ENCODE results near the gene KPNA4.

The KPNA4 gene

GRCh38 chr3:160490166-160490565, 75.2 kb downstream of the KPNA4 start:
- no peak overlapping the region for H3K4me2 ChIP-seq (ENCODE audit: low read length)
- no peaks in the 10 kb centered on the region for H3K9me2 ChIP-seq (ENCODE audit: low read depth, low read length)
- no peak overlapping the region for H3K4me3 ChIP-seq (ENCODE audit: low read depth, low read length, poor library complexity, severe bottlenecking)
- no peaks in the 10 kb centered on the region for H4K20me1 ChIP-seq (ENCODE audit: insufficient read depth, low read length)
- no peaks in the 10 kb centered on the region for H3F3A ChIP-seq (ENCODE audit: insufficient read depth, low read length)
- H3K4me1 ChIP-seq (ENCODE audit: insufficient read depth, low read length, severe bottlenecking), result no peaks in the 10 kb centered on the region
- no peaks in the 10 kb centered on the region for H3K27me3 ChIP-seq (ENCODE audit: insufficient read depth, low read length)
- no peaks in the 10 kb centered on the region; the same call in 1 of the 2 replicates for H3K9me3 ChIP-seq (ENCODE audit: low read length)
- no peak overlapping the region for H2AFZ ChIP-seq (ENCODE audit: low read length)
- TF ChIP-seq CTCF (IDR thresholded peaks at IDR 0.05; ENCODE audit: low read length), result no peak
- TF ChIP-seq EZH2 (IDR thresholded peaks at IDR 0.05; ENCODE audit: borderline replicate concordance, low read length), result no peak
- H3K36me3 ChIP-seq (ENCODE audit: insufficient read depth, low read length), result no peaks in the 10 kb centered on the region
- H3K27ac ChIP-seq (ENCODE audit: low read depth, low read length, poor library complexity, severe bottlenecking), result no peak overlapping the region
- no peak overlapping the region for H3K9ac ChIP-seq (ENCODE audit: low read length)
- H3K79me2 ChIP-seq (ENCODE audit: insufficient read depth, low read length), result no peaks in the 10 kb centered on the region

- Histone ChIP-seq H3K27me3 (ENCODE audit: insufficient read depth, low read length) (no peaks in the 10 kb centered on the region), H3K4me3 (ENCODE audit: low read depth, low read length, poor library complexity, severe bottlenecking) (no peak overlapping the region), H3K9me2 (ENCODE audit: low read depth, low read length) (no peaks in the 10 kb centered on the region), H3K9ac (ENCODE audit: low read length) (no peak overlapping the region), H3K27ac (ENCODE audit: low read depth, low read length, poor library complexity, severe bottlenecking) (no peak overlapping the region), H3K79me2 (ENCODE audit: insufficient read depth, low read length) (no peaks in the 10 kb centered on the region), H3K4me2 (ENCODE audit: low read length) (no peak overlapping the region), H3K4me1 (ENCODE audit: insufficient read depth, low read length, severe bottlenecking) (no peaks in the 10 kb centered on the region), H2AFZ (ENCODE audit: low read length) (no peak overlapping the region), H4K20me1 (ENCODE audit: insufficient read depth, low read length) (no peaks in the 10 kb centered on the region), H3K9me3 (ENCODE audit: low read length) (no peaks in the 10 kb centered on the region; the same call in 1 of the 2 replicates), H3K36me3 (ENCODE audit: insufficient read depth, low read length) (no peaks in the 10 kb centered on the region), H3F3A (ENCODE audit: insufficient read depth, low read length) (no peaks in the 10 kb centered on the region)
- TF ChIP-seq CTCF (IDR thresholded peaks at IDR 0.05; ENCODE audit: low read length) (peak; percentile 74), EZH2 (IDR thresholded peaks at IDR 0.05; ENCODE audit: borderline replicate concordance, low read length) (no peak)
Measured at GRCh38 chr3:160486459-160486869, 78.9 kb downstream of the KPNA4 start.

- no peak for TF ChIP-seq CTCF (IDR thresholded peaks at IDR 0.05; ENCODE audit: low read length)
- no peak for TF ChIP-seq EZH2 (IDR thresholded peaks at IDR 0.05; ENCODE audit: borderline replicate concordance, low read length)
- Histone ChIP-seq H3K4me1 (ENCODE audit: insufficient read depth, low read length, severe bottlenecking) (no peaks in the 10 kb centered on the region), H3K9ac (ENCODE audit: low read length) (no peak overlapping the region), H4K20me1 (ENCODE audit: insufficient read depth, low read length) (no peaks in the 10 kb centered on the region), H3K9me2 (ENCODE audit: low read depth, low read length) (no peaks in the 10 kb centered on the region), H3K27ac (ENCODE audit: low read depth, low read length, poor library complexity, severe bottlenecking) (no peak overlapping the region), H3F3A (ENCODE audit: insufficient read depth, low read length) (no peaks in the 10 kb centered on the region), H3K79me2 (ENCODE audit: insufficient read depth, low read length) (no peaks in the 10 kb centered on the region), H3K36me3 (ENCODE audit: insufficient read depth, low read length) (no peaks in the 10 kb centered on the region), H3K4me3 (ENCODE audit: low read depth, low read length, poor library complexity, severe bottlenecking) (no peak overlapping the region), H3K9me3 (ENCODE audit: low read length) (no peaks in the 10 kb centered on the region), H3K4me2 (ENCODE audit: low read length) (no peak overlapping the region), H3K27me3 (ENCODE audit: insufficient read depth, low read length) (no peaks in the 10 kb centered on the region), H2AFZ (ENCODE audit: low read length) (no peak overlapping the region)
Measured at GRCh38 chr3:160482796-160483195, 82.6 kb downstream of the KPNA4 start.

All from OCI-LY1 (cell line).